ES-I3 (cell line): Measurements from ENCODE around the gene RBP3.

Source experiments
- H3K36me3 ChIP-seq: 2 replicates; pipeline ENCODE4 v1.6.1; 2013; ENCODE audit warnings: mild to moderate bottlenecking, low read length, control low read depth, moderate library complexity; ENCODE audit not compliant: insufficient read depth
- H3K4me1 ChIP-seq: 2 replicates; pipeline ENCODE4 v1.6.1; 2013; ENCODE audit warnings: mild to moderate bottlenecking, control low read depth, low read length; ENCODE audit not compliant: insufficient read depth
- H3K9ac ChIP-seq: 2 replicates; pipeline ENCODE4 v1.6.1; 2013; ENCODE audit warnings: low read depth, mild to moderate bottlenecking, low read length, moderate library complexity
- H3K9me3 ChIP-seq: 2 replicates; pipeline ENCODE4 v1.6.1; 2013; ENCODE audit warnings: mild to moderate bottlenecking, low read length, moderate library complexity; ENCODE audit not compliant: control insufficient read depth, insufficient read depth

Gene RBP3

DNA sequence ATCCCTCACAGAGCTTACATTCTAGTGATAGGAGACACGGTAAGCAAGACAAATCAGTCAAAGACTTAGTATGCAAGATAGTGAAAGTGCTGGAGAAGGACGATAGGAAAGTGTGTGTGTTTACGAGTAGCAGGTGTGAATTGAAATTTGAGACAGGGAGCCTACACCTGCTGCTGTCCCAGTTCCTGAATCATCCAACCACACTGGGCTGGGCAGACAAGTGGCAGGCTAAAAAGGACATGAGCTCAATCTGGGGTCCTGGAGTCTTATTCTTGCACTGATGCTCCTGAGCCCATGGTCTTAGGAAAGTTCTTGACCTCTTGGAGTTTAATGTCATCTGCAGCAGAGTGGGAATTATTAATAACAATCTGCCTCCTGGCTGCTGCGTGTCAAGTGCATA is 16.2 kb downstream of the RBP3 start:
- Histone ChIP-seq H3K4me1 (no peaks in the 10 kb centered on the region), H3K36me3 (no peaks in the 10 kb centered on the region)

DNA sequence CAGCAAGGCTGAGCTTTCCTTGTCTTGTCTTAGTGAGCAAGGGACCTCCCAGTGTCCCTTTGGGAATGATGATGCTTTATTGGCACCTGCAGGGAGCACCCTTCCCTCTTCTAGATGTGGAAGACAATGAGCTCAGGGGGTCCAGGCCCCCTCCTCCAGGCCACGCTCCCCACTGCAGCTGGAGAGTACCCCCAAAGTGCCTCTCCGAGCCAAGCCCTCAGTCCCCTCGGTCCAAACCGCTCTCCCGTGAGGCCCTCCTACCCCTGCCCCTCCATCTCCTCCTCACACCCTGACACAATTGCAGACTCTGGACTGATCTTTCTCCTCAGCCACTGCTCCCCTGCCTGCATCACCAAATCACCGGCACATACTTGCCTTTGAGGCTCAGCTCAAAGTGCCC is 16.7 kb downstream of the RBP3 start:
- Histone ChIP-seq H3K9me3 (no peaks in the 10 kb centered on the region), H3K9ac (no peak overlapping the region), H3K4me1 (no peaks in the 10 kb centered on the region), H3K36me3 (no peaks in the 10 kb centered on the region)

More for the DNA sequence above, 16.2 kb downstream of the RBP3 start:
- Histone ChIP-seq H3K9ac (no peak overlapping the region), H3K9me3 (no peaks in the 10 kb centered on the region)

DNA sequence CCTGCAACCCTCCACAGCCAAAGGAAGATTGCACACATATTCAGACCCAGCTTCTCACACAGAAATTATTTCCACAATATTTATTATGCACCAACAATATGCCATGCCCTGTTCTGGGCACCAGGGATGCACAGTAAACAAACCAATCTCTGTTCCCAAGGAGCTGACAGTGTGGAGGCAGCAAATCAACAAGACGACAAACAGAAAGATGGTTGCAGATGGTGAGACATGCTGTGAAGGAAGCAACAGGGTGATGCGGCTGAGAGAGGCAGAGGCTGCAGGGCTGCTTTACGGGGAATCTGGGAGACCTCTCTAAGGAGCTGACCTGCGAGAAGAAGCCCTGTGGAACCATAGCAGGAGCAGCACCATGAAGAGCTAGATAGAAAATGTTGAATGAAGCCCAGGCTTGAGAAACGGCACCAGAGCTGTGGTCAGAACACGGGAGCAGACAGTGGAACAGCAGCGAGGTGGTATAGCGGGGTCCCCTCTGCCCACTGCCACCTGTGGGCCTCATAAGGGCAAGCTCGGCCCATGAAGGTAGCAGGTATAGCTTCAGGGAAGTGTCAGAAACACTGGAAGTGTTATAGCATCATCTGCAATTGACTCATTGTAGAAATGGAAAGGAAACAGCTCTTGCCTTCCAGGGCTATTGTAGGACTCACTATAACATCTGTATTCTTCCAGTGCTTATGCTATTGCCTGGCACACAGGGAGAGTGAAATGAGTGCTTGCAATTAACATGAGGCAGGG is 17.4 kb downstream of the RBP3 start:
- Histone ChIP-seq H3K9ac (no peak overlapping the region), H3K9me3 (no peaks in the 10 kb centered on the region), H3K36me3 (no peaks in the 10 kb centered on the region), H3K4me1 (no peaks in the 10 kb centered on the region)

DNA sequence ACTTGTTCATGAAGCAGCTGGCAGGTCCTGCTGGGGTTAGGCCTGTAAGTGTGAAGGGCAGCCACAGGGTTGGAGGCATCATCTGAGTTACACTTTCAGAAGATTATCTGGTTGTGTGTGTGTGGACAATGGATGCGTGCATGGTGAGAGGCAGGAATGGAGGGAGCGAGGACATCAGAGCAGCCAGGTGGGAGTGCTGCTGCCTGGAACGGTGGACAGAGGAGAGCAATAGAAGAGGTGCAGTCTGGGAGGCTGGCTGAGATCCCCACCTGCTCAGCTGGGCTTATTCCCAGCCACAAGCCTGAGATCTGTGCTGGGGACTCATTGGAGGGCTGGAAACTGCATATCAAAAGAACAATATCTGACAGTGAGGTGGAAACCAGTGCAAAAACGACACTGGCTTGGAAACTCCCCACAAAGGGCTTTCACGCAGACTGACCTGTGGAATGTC is 18.0 kb downstream of the RBP3 start:
- H3K36me3 ChIP-seq = no peaks in the 10 kb centered on the region
- H3K9me3 ChIP-seq = no peaks in the 10 kb centered on the region
- no peaks in the 10 kb centered on the region for H3K4me1 ChIP-seq
- no peak overlapping the region for H3K9ac ChIP-seq

DNA sequence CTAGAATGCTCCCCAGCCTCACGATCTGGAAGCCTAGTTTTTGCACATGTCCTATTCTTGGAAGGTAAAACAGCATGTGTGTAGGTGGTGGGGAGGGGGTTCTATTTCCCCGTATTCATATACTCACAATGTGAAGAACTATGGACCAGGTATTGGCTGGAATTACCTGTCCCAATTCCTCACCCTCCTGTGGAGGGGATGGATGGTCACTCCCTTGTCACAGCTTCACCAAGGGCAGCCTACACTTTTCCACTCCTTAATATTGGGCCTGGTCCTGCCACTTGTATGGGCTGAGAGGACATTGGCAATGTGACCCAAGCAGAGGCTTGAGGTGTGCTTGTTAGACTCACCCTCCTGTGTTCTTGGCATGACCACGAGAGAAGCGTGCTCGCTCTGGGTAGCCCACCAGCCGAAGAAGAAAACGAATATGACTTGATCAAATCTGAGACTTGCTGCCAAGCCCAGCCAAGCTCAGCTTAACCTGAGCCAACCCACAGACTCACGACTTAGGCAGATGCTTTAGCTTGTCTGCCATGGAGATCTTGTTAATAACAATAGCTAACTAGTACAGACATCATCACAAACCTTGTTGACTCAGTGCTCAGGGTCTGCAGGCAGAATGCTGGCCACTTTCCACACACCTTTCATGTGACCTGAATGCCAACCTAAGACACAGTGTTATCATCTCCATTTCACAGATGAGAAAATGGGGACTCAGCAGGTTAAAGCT is 18.7 kb downstream of the RBP3 start:
- H3K4me1 ChIP-seq = no peaks in the 10 kb centered on the region
- H3K36me3 ChIP-seq = no peaks in the 10 kb centered on the region
- H3K9me3 ChIP-seq = no peaks in the 10 kb centered on the region
- no peak overlapping the region for H3K9ac ChIP-seq

DNA sequence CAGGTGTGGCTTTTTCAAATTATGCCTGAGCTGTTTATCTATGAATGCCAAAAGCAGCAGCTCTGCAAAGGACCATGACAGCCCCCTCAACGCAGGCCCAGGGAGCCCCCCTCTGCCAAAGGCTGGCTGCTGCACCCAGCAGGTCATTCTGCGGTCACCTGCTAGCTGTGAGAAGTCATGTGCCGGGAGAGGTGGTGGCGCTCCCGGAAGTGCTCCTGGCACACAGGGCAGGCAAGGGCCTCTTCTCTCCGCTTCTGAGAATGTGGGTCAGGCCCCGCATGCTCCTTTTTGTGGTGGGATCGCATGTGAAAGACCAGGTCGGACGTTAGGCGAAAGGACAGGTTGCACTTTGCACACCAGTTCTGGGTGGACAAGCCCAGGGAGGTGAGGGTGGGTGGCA is 19.5 kb downstream of the RBP3 start:
- peaks cover 6% of the 10 kb centered on the region; the same call in 1 of the 2 replicates for H3K4me1 ChIP-seq
- no peak overlapping the region for H3K9ac ChIP-seq
- H3K9me3 ChIP-seq = no peaks in the 10 kb centered on the region
- no peaks in the 10 kb centered on the region for H3K36me3 ChIP-seq

DNA sequence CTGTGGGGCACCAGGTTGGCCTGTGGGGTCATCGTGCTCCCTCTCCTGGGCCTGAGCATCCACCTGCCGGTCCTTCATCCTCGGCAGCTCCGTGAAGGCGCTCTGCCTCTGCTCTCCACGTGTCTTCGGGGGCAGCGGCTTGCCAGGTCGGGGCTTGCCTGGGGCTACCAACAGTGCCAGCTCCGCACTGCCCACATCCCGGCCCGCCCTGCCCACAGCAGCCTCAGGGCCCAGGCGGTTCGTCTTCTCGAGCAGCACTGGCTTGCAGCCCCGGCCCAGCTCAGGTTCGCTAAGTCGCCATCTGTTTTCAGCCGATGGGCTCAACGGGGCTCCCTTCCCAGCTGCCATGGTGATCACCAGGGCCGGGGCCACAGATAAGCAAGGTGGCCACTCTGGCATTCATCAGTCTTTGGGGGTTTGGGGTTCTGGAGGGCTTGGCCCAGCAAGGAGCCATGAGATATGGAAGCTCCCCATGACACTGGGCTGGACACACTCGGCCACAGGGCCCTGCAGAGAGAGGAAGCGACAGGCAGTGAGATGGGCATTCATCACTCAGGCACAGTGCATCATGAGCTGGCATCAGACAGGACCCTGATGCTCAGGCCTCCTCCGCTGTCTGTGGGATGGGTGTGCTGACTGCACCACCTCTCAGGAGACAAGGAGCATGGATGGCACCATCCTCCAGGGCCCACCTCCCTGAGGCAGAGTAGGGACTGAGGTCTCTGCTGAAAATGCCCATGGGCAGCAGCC is 20.4 kb downstream of the RBP3 start:
- peaks cover 10% of the 10 kb centered on the region; the same call in 1 of the 2 replicates for H3K4me1 ChIP-seq
- H3K9me3 ChIP-seq = no peaks in the 10 kb centered on the region
- H3K9ac ChIP-seq = no peak overlapping the region
- H3K36me3 ChIP-seq = no peaks in the 10 kb centered on the region

DNA sequence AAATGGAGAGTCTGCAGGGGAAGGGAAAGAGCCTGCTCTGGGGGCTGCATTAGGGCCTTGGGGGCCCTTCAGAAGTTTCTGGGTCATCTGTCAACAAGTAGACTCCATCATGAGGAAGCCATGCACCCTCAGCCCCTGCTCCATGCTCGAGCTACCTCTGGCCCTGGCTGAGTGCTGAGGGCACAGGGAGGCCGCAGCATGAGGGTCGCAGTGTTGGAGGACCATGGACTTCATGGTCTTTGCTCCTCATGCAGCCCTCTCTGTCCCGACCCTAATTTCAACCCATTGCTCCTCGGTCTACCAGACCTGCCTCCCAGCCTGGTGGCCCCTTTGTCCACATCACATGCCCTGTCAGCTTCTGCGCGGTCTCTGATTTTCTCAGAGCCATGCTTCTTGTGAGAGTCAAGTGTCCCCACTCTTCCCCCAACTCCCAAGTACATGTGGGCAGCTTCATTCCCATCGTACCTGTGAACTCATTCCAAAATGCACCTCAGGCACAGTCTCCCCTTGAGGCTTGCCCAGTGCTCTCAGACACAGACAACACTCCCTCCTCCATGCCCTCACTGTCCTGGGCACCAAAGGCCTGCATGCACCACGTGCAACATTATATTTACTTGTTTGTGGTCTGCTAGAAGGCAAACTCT is 21.2 kb downstream of the RBP3 start:
- no peaks in the 10 kb centered on the region for H3K36me3 ChIP-seq
- H3K9me3 ChIP-seq = no peaks in the 10 kb centered on the region
- H3K9ac ChIP-seq = no peak overlapping the region
- peaks cover 10% of the 10 kb centered on the region; the same call in 1 of the 2 replicates for H3K4me1 ChIP-seq

DNA sequence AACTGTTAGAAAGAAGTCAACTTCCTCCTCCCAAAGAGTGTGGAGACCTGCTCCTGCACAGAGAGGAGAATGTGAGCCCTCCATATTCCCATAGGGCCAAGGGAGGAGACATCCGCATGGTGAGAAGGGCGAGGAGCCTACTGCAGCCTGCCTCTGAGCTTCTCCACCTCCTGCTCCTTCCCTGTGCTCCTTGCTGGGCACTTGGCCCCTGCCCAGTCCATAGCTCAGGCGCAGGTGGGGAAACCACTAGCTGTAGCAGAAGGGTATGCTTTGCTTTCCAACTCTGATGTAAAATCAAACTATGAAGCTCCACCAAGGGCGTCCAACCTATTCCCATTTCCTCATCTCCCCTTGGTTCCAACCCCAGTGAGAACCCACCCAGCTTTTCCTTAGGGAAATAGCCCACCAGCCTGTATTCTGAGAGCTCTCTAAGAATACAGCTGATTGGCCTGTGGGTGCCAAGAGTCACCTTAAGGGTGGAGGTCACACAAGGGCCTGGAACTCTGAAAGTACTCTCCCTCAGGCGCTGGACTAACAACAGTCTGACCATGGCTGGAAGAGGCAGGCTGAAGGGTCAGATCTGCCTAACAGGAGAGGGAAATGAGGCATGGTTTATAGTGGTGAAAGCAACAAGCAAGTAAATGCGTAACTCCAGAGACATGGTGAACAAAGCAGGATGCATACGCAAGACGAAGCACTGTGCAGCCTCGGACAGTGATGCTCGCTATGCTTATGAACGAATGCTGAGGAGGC is 22.0 kb downstream of the RBP3 start:
- H3K9me3 ChIP-seq = no peaks in the 10 kb centered on the region
- no peaks in the 10 kb centered on the region for H3K36me3 ChIP-seq
- H3K9ac ChIP-seq = no peak overlapping the region
- H3K4me1 ChIP-seq = peaks cover 10% of the 10 kb centered on the region; the same call in 1 of the 2 replicates

DNA sequence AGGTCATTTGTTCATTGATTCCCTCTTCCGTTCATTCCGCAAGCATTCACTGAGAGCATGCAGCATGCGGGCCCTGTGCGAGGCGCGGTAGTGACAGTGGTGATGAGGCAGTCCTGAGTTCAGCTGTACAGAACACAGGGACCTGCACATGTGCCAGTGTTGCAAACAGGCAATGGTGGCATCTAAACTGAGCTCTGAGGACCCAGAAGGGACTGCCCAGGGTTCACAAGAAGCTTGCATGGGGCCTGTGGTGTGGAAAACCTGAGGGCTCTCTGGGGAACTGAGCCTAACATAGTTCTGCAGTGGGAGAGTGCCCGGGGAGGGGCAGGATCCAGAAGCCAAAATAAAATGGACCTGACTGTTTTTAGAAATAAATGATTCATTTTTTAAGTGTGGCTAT is 22.7 kb downstream of the RBP3 start:
- Histone ChIP-seq H3K4me1 (peaks cover 10% of the 10 kb centered on the region; the same call in 1 of the 2 replicates), H3K36me3 (no peaks in the 10 kb centered on the region), H3K9ac (no peak overlapping the region), H3K9me3 (no peaks in the 10 kb centered on the region)

DNA sequence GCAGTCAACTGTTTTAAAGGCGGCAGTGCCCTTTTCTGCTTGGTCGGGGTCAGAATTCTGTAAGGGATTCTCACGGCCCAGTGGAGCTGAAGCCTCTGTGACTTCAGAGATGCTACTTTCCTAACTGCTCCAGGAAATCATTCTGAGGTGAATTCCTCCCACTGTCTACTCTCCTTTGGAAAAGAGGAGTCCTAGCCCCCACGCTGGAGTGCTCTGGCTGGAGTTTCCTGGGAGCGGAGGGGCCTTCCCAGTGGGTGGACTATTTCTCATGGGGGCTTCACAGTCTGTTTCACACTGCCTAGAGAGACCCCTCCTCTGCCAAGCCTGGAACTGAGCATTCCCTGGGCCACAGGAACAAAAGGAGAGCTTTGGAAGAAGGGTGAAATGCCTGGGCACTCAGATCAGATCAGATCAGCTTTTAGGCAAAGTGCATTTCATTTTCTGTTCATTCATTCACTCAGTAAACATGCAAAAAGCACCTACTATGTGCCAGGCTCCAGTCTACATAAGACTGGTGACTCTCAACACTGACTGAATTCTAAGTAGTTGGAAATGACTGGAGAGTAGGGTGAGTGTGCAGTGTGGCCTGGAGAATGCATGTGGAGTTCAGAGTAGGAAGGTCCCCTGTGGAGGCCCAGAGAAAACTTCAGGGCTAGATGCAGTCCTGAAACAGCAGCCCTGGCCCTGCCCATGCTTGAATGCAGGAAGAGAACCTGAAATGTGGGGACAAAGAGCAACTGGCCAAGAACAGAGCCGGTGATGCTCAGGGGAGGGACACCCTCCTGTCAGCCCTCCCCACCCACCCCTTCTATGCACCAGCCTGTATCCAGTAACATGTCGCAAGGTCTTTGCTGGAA is 23.7 kb downstream of the RBP3 start:
- Histone ChIP-seq H3K4me1 (peaks cover 10% of the 10 kb centered on the region; the same call in 1 of the 2 replicates), H3K9ac (no peak overlapping the region), H3K9me3 (no peaks in the 10 kb centered on the region), H3K36me3 (no peaks in the 10 kb centered on the region)

DNA sequence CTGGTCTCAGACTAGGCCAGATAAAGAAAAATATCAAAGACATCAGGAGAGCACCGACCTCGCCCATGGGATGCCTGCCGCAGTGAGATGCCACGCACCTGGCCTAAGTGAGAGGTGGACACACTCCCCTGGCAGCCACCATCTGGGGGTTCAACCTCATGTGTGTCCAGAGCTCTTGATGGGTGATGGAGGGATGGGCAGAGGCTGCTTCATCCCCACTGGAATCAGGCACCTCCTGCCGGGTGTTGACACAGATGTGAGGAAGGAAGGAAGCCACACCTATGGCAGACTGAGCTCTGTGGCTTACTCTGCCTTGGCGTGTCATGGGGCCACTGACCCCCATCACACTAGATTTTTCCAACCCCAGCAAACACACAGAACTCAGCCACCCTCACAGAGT is 24.6 kb downstream of the RBP3 start:
- peaks cover 10% of the 10 kb centered on the region; the same call in 1 of the 2 replicates for H3K4me1 ChIP-seq

More for the DNA sequence above, 24.6 kb downstream of the RBP3 start:
- H3K36me3 ChIP-seq = no peaks in the 10 kb centered on the region
- H3K9ac ChIP-seq = no peak overlapping the region
- H3K9me3 ChIP-seq = no peaks in the 10 kb centered on the region
